Activated CD8-positive, alpha-beta memory T cell treated with anti-CD3 and anti-CD28 coated beads, Interleukin-2, amount 50 U/mL, for 1 hour (primary cell): Measurements from ENCODE around the gene TAF3.

Experiments used
- DNase-seq: peaks from one replicate; pipeline ENCODE4 v3.0.0-alpha.2; 2020; ENCODE audit errors: extremely low read depth

Gene TAF3

DNA sequence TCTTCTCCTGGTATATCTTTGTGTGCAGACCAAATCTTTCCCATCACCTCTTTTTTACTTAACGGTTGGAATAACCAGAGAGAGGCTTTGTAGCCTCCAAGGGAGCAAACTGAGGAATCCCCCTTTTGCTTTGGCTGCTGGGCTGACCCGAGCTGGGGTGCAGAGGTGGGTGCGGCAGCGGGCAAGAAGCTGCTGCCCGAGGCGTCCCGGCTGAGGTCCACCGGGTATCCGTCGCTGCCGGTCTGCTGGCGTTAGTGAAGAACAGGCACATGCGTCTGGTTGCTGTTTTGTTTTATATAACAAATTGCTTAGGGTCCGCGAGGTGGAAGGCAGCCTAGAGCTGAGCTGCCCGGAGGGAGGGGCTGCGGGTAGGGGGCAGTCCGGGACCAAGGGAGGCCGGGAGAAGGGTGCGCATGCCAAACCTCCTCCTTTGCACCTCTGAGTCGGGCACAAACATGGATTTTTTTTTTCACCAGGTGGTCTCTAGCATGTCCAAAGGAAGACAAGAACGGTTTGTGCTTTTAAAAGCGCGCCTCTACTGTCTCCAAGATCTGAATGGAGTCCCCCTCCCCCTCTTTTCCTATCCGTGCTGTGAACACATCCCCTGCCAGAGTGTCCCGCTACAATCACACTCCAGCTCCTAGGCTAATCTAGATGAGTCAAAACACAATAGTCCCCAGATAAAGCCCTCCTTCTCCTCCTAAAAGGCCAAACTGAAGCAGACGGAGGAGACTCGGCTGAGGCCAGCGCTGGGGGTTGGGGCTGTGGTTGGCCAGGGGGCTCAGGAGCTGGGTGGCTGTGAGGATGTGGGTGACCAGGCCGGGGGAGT is 229.4 kb downstream of the TAF3 start:
- no peak for DNase-seq

DNA sequence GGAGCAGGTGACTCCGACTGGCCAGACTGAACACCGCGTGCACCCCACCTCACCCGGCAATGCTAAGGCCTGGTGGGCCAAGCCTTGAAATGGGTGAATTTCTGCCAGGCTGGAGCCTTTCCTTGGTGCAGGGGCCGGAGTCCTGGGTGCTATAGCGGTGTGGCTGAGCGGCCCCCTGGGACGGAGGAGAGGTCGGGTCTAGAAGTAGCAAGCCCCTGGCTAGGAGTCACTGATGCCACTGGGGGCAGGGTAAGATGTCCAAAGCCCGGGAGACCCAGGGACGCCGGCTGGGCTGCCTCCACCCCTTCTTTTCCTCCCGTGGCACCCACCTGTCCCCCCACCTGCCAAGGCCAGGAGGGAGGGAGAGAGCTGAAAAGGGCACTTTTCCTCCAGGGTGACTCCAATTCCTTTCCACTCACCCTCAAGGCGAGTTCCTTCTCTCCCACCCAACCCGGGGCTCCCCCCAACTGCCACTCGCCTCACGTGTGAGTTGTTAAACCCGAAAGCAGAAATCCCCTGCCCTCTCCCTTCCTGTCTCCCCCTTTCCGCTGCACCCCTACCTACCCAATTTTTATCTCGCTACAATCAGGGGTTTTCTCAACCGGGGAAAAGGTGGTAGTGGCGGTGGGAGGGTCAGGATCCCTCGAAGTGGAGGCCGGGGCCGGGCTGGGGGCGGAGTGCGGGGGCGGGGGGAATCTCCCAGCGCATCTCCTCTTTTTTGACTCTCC is 230.1 kb downstream of the TAF3 start:
- DNase-seq: no peak

DNA sequence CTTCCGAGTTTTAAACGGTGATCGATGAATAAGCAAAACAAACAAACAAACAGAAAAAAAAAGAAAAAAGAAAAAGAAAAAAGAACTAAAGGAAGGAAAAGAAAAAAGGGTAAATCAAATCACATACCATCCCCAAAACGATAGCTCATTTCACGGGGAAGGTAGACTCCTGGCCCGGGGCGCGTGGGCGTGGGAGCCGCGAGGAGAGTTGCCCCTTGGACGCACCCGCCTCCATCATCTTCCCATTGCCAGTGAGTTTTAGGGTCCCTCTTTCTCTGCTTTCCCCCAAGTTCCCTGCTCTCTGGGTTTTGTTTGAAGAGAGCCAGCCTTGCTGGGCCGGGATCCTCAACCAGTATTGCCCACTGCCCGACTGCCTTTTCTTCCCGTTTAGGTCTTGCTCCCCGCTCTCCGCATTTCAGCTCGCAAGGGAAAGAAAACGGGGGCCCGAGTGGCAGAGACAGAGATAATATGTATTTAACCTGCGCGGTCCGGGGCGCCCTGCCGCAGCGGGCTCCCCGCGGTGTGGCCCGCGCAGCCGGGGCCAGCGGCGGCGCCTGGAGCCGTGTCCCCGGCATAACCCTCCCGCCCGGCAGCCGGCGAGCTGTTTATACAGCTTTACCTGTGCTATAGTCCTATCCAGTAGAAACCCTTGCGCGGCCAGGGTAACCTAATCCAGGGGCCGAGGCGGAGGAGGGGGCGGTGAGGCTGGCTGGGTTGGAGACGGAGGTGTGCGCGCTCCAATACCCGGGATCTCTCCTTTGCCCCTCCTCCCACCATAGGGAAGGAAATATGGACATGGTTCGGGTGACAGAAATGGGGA is 230.9 kb downstream of the TAF3 start:
- no peak for DNase-seq

DNA sequence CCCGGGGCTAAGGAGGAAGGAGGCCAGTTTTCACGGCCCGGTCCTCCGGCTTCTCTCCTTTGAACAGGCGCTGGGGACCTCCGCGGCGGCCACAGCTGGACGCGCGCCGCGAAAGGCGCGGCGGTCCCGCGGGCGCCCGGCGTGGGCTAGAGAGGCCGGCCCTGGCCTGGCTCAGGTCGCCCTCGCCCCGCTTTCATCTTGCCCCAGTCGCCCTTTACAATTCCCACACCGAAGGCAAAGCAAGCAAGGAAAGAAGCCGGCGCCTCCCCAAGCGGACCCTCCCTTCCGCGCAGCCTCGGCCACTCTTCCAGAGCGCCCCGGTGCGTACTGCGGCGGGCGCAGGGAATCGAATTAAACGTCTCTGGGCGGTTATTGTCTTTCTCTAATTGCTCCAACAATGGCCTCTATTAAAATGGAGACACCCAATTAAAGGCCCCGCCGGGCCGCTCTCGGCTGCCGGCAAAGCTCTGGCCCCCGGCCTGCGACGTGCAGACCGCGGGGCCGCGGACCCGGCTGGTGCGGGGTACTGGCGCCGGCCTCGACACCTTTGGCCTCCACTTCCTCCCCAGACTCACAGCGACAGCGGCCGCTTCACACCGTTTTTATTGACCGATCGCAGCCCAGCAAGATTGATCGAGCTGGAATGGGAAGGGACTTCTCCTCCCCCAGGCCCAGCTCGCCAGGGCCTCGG is 231.7 kb downstream of the TAF3 start:
- no peak for DNase-seq

DNA sequence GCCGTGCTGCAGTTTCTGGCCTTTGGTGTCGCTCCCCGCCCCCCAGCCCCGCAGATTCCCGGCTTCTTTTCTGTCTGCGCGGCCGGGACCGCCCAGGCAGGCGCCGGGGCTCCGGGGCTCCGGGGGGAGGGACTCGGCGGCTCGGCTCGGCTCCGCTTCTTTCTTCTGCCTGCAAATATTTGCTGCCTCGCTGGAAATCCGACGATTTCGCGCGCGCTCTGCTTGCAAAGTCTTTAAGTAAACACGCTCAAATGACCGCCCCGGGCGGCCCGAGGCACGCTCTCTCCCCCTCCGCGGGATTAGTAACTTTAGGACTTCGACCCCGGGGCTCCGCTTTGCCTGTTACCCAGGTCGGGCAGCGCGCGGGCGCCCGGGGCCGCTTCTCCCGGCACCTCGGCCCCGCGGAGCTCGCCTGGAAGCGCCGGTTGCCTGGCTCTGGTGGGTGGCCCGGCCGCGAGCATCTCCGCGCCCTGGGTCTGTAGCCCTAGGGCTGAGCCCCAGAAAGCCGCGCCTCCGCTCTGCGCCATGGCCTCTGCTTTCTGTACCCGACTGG is 232.3 kb downstream of the TAF3 start:
- no peak for DNase-seq

DNA sequence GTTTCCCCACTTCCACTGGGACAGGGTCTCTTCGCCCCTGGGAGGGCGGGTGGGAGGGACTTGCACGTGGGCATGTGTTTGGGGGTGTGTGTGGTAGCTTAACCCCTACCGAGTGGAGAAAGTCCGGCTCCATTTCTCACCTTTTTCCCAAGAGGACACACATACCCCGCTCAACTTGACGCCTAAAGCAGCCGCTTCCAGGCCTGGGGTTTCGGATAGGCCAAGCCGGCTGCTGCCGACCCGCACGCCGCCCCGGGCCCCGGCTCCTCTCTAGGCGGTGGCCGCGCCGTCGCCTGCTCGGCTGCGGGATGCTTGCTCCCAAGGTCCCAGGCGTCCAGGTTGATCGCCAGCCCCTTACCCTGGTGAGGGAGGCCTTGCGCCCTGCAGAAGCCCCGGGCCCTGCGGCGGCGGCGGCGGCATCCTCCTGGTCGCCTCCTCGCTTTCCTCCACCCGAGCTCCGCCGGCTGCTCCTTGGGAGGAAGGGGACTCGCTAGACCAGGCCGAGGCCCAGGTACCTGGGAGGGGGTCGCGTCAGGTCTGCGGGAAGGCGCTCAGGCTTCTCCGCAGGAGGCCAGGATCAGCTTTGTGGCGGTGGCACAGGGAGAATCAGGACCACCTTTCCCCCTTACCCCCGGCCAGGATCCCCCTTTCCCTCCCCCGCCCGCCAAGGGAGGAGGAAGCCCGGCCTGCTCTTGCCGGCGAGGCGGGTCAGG is 233.0 kb downstream of the TAF3 start:
- no peak for DNase-seq

DNA sequence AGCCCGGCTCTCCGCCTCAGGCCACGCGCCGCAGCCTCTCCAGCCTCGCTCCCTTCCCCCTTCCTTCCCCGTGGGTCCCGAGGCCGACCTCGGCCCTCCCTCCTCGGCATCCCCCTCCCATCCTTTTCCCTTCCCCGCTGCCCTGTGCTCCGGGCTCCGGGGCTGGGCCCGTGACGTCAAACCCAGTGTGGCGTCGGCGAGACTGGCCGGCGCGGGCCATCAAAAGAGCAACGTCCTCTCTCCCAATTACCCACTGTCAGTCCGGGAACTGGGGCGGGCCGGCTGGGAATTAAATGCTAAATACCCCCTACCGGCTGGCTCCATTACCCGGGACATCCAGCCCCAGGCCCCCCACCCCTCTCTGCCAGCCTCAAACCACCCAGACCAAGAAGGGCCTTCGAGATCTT is 233.5 kb downstream of the TAF3 start:
- no peak for DNase-seq

DNA sequence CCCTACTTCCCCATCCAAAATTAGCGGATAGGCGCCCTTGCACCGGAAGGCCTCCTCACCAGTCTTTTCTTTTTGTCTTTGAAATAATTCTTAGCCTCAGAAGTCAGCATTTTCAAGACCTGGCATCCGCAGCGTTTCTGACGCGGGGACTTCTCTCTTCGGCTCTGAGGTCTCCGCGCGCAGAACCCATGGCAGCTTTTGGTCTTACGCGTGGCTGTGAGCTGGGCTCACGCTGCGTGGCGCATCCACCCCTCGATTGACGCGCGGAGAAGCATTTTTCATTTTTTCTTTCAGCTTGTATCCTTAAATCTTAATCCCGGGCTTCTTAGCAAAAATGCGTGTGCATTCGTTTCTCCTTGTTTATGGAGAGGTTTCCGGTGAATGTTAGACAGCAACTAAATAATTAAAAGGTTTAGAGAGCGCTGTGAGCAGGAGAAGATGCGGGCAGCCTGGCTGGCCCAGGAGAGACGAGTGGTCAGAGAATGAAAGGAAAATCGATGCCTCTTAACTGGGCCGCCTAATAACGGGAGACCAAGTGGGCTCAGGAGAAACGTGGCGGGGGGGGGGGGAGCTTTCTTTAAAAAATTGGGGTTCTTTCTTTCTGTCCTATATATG is 234.1 kb downstream of the TAF3 start:
- no peak for DNase-seq

DNA sequence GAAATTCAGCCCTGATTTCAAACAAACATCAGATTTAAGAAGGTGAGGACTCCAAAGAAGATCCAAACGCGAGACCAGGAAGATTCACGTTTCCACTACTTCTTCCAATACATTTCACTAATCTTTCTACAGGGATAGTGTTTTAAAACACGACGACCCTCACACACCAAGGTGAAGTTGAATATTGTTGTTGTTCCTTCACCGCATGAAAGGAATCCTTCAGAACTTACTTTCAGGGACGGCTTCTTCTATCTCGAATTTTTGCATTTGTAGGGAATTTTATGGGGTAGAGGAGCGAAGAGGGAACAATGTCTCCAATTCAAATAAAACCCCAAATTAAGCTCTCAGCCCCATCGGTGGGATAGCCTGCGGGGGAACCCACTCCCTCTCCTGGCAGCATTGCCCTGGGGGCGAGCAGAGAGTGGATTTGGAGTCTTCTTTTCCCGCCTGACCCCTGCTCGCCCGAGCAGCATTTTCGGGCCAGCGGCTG is 234.7 kb downstream of the TAF3 start:
- DNase-seq: no peak

DNA sequence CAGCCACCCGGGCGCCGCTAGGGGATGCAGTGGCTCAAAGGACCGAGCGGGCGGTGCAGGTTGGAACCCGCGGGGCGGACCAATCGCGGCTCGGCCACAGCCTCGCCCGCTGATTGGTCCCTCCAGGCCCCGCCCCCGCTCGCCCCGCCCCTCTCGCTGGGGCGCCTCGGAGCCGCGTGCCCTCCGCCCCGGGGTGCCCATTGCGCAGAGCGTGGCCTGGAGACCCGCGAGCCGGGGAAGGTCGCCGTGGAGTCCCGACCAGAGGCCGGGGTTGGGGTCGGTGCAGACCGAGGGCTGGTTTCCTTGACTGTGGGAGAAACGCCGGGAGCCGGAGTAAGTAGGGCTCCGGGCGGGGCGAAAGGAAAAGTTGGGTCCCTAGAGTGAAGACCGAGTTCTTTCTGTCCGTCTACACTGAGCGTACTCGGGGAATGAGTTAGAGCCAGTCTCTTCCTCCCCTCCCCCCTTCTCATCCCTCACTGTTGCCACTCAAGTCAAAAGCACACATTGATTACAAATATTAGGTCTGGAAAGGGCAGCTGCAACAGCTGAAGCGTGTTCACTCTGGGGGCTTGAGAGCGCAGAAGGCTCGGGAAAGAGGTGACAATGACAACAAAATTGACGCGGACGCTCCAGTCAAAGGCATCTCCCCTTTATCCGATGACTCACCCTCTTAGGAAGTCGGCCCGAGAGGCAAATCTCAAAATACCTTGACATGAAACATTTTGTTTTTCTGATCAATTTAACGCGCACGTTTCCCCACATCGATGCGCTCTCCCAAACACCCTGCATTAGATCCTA is 235.3 kb downstream of the TAF3 start:
- DNase-seq: peak; percentile 74

DNA sequence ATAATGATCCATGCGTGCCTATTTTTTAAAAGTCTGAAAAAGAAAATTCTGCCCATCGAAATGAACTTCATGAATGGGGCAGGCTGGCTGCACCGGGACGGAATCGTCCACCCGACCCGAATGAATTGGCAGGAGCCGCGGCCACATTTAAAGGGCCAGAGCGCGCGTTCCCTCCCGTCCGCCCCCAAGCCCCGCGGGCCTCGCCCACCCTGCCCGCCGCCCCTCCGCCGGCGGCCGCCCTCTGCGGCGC is 235.9 kb downstream of the TAF3 start:
- DNase-seq: no peak

DNA sequence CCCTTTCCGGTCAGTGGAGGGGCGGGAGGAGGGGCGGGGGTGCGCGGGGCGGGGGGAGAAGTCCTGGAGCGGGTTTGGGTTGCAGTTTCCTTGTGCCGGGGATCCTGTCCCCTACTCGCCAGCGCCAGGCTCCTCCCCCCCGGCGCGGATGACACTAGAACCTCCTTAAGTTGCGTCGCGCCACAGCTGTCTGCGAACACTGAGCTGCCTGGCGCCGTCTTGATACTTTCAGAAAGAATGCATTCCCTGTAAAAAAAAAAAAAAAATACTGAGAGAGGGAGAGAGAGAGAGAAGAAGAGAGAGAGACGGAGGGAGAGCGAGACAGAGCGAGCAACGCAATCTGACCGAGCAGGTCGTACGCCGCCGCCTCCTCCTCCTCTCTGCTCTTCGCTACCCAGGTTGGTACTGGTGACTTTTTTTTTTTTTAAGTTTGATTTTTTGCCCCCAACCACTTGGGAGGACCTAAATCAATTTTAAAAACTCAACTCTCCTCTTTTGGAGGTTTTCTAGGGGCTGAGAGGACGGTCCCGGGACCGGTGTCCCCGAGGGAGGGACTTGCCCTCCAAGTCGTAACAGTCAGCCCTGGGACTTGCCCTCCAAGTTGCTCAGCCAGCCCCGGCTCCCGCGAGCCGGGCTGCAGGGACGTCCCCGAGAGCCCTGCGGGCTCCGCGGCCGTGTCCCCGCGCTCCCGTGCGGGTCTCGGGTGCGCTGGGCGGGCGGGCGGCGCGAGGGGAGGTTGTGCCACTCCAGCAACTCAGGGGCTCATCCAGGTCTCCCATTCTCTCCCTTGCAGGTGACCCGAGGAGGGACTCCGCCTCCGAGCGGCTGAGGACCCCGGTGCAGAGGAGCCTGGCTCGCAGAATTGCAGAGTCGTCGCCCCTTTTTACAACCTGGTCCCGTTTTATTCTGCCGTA is 236.4 kb downstream of the TAF3 start, which contains the start of gene GATA3:
GATA3 (plus strand) TSS at position 195 of the 914 bp plus-strand sequence. CDS start 968 bp downstream, outside the sequence.
- DNase-seq: peak; percentile 64

DNA sequence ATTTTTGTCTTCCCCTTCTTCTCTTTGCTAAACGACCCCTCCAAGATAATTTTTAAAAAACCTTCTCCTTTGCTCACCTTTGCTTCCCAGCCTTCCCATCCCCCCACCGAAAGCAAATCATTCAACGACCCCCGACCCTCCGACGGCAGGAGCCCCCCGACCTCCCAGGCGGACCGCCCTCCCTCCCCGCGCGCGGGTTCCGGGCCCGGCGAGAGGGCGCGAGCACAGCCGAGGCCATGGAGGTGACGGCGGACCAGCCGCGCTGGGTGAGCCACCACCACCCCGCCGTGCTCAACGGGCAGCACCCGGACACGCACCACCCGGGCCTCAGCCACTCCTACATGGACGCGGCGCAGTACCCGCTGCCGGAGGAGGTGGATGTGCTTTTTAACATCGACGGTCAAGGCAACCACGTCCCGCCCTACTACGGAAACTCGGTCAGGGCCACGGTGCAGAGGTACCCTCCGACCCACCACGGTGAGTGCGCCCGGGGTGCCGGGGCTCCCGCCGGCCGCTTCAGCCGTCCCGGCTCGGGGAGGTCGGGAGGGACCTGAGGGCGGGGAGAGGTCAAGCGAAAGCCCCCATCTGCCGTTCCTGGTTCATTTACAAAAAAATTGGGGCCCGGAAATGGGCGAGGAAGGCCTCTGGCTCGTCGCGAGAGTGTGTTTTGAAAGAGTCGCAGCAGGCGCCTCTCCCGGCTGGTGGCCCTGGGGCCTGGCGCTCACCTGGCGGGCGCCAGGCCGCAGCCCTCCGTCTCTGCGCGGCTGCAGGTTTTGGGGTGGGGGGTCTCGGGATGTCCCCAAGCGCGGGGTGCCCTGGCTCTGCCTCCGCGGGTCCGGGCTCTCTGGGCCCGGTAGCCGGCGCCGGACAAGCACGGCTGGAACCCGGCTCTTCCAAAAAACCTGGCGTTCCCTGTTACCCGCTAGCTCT is 237.4 kb downstream of the TAF3 start:
- DNase-seq: no peak

DNA sequence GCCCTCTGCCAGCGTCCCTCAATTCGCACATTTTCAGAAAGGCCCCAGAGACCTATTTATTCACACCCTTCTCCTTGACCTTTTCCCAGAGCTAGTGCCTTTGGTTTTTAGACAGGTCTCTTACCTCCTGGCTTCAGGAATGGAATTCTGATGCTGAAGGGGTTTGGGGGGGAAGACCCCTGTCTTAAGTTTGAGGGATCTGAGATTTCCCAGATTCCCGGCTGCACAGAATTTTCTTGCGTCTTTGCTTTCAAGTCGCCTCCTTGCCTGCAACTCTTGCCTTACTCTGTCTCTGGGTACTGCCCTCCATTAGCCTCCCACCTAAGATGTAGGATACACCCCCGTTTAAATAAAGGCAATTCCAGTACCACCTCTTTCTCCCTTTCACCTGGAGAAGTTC is 238.1 kb downstream of the TAF3 start:
- DNase-seq: no peak

DNA sequence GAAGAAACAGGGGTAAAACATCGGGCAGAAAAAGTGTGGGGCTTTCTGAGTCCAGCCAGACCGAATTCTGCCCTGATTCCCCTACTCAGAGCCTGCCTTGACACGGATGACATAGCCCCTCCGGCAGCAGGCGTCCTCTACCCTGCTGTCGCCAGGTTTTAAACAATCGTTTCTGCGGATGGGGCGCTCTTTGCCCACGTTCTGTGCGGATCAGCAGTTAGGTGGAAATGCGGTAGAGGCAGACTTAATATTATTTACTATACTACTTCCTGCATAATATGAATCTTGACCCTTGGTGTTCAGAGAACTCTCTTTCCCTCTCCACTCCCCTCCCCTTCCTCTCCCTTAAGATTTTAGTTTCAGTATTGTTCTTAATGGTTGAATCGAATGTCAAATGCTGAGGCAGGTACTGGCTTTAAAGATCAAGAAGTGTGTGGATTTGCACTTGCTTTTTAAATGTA is 238.6 kb downstream of the TAF3 start:
- DNase-seq: no peak

DNA sequence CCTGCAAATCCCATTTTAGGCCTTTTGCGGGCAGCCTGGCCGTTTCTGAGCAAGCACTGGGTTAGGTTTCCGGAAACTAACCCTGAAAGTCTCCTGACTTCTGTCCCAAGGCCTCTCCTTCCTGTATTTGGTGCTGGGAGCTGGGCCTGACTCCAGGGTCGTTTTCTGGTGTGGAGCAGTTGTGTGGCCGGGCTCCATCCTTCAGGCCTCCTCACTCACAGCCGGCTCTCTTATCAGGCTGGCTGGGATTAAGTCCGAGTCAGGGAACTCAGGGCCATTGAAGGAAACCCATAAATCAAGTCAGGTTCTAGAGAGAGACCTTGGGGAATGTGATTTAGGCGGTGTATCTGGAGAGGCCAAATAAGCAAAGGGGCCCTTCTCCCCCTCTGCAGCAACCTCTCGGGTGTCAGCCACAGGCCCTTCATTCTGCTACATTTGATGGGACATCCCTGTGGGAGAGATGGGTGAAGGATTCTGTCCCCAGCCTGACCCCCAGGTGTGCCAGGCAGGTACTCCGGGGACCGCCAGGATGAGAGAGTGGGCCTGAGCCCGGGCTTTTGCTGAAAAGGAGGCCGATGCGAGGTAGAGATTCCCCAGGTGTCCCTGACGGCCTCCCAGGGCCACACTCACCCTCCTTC is 239.4 kb downstream of the TAF3 start:
- no peak for DNase-seq
